ENCODE measurements around the gene MPDZ. TPM values are rescaled to one million over a fixed set of nuclear protein-coding genes. Genes with fewer than 3 reads are reported as not detected.

Gene MPDZ
- total RNA-seq, 4 donors from 2014 or later: 59.5 to 105 (median 74.3) TPM

DNA sequence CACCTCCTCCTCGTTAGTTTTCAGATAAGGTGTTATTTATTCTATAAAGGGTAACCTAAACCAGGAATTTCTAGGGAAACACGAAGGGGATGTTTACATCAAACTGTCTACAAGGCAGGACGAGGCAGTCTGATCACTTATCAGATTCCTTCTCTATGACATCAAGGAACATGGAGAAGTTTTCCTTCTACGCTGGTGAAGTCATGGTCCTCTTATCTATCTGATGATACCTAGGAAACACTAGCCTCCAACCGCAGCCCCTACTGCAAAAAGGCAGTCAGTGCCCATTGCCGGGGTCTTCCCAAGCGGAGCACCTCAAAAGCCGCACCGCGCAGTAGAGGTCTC is 1.5 kb downstream of the MPDZ start:
- Histone ChIP-seq H3K4me1 (peaks cover 14 to 48% (median 44%) of the 10 kb centered on the region in 4 donors), H3K27me3 (no peaks in the 10 kb centered on the region), H3K9me3 (no peaks in the 10 kb centered on the region), H3K36me3 (no peaks in the 10 kb centered on the region), H3K27ac (replicated peaks in 1 of 4) (peak overlapping the region; percentile 87 to 96 (median 94)), H3K4me3 (peak overlapping the region; percentile 64 to 84 (median 74))
- DNase-seq (ENCODE audit: extremely low spot score): no peak
- intact Hi-C loops (cut with DNase I): no loop called here
- WGBS: 33% methylated on average over 3 of the region's 10 CpGs
- TF ChIP-seq POLR2A (IDR thresholded peaks at IDR 0.05; ENCODE audit: low read depth) (no peak), EP300 (IDR thresholded peaks at IDR 0.05) (no peak), POLR2AphosphoS5 (IDR thresholded peaks at IDR 0.05) (no peak)
- TF ChIP-seq, protein P1, sequence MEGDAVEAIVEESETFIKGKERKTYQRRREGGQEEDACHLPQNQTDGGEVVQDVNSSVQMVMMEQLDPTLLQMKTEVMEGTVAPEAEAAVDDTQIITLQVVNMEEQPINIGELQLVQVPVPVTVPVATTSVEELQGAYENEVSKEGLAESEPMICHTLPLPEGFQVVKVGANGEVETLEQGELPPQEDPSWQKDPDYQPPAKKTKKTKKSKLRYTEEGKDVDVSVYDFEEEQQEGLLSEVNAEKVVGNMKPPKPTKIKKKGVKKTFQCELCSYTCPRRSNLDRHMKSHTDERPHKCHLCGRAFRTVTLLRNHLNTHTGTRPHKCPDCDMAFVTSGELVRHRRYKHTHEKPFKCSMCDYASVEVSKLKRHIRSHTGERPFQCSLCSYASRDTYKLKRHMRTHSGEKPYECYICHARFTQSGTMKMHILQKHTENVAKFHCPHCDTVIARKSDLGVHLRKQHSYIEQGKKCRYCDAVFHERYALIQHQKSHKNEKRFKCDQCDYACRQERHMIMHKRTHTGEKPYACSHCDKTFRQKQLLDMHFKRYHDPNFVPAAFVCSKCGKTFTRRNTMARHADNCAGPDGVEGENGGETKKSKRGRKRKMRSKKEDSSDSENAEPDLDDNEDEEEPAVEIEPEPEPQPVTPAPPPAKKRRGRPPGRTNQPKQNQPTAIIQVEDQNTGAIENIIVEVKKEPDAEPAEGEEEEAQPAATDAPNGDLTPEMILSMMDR (IDR thresholded peaks at IDR 0.05): no peak

DNA sequence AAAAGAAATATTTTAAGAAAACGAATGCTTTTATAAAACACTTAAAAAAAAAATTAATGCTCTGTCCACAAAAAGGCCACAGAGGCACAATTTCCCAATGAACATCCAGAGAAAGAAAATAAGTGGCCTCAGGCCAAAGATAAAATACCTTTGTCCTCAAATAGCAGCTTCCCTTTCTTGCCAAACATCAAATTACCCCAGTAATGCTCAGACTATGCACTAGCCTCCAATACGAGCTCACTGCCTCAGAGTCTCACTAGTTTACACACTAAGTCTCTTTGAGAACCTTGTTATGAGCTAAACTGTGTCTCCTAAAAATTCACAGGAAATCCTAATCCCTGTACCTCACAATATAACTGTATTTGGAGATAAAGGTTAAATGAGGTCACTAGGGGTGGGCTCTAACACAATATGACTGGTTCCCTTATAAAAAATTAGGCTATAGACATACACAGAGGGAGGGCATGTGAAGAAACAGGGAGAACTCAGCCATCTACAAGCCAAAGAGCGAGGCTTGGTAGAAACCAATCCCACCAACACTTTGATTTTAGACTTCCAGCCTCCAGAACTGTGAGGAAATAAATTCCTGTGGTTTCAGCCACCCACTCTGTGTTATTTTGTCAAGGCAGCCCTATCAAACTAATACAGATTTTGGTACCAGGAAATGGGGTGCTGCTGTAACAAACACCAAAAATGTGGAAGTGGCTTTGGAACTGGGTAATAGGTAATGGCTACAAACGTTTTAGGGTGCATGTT is 4.4 kb downstream of the MPDZ start:
- peak overlapping the region; percentile 10 to 62 (median 40) for H3K27ac ChIP-seq (replicated peaks in 1 of 4)
- H3K4me3 ChIP-seq: no peak overlapping the region
- no peaks in the 10 kb centered on the region for H3K9me3 ChIP-seq
- peaks cover 14 to 51% (median 44%) of the 10 kb centered on the region in 4 donors for H3K4me1 ChIP-seq
- 50% methylated on average over 4 of the region's 4 CpGs for WGBS
- no peaks in the 10 kb centered on the region for H3K36me3 ChIP-seq
- intact Hi-C loops (cut with DNase I): no loop called here
- DNase-seq (ENCODE audit: extremely low spot score): no peak
- H3K27me3 ChIP-seq: no peaks in the 10 kb centered on the region
- TF ChIP-seq EP300 (IDR thresholded peaks at IDR 0.05) (no peak), POLR2A (IDR thresholded peaks at IDR 0.05; ENCODE audit: low read depth) (no peak), POLR2AphosphoS5 (IDR thresholded peaks at IDR 0.05) (no peak)
- TF ChIP-seq, protein P1 (IDR thresholded peaks at IDR 0.05): no peak

DNA sequence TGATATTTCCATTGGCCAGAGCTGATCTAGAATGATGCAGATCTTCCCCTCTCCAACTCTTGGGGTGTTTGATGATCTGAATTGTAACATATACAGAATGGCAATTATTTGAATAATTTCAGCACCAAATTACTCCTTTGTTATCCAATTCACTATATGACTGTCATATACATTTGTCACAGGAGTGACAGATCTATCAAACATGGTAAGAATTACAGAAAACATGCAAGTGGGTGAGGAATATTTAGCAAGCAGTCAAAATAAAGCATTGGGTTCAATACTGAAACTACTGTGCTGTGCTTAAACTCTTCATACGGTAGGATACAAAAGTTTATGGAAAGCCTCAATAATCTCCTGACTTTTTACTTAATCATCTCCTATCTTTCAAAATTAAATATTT is 8.8 kb downstream of the MPDZ start:
- TF ChIP-seq, protein P1 (IDR thresholded peaks at IDR 0.05): no peak
- TF ChIP-seq POLR2A (IDR thresholded peaks at IDR 0.05; ENCODE audit: low read depth) (no peak), POLR2AphosphoS5 (IDR thresholded peaks at IDR 0.05) (no peak), EP300 (IDR thresholded peaks at IDR 0.05) (no peak)
- WGBS: 73% methylated on average over 1 of the region's 1 CpG
- Histone ChIP-seq H3K36me3 (no peaks in the 10 kb centered on the region), H3K27ac (replicated peaks in 1 of 4) (no peak overlapping the region), H3K9me3 (no peaks in the 10 kb centered on the region), H3K27me3 (no peaks in the 10 kb centered on the region), H3K4me3 (no peak overlapping the region), H3K4me1 (peaks cover 41 to 66% (median 53%) of the 10 kb centered on the region in 4 donors)
- intact Hi-C loops (cut with DNase I): no loop called here
- no peak for DNase-seq (ENCODE audit: extremely low spot score)

DNA sequence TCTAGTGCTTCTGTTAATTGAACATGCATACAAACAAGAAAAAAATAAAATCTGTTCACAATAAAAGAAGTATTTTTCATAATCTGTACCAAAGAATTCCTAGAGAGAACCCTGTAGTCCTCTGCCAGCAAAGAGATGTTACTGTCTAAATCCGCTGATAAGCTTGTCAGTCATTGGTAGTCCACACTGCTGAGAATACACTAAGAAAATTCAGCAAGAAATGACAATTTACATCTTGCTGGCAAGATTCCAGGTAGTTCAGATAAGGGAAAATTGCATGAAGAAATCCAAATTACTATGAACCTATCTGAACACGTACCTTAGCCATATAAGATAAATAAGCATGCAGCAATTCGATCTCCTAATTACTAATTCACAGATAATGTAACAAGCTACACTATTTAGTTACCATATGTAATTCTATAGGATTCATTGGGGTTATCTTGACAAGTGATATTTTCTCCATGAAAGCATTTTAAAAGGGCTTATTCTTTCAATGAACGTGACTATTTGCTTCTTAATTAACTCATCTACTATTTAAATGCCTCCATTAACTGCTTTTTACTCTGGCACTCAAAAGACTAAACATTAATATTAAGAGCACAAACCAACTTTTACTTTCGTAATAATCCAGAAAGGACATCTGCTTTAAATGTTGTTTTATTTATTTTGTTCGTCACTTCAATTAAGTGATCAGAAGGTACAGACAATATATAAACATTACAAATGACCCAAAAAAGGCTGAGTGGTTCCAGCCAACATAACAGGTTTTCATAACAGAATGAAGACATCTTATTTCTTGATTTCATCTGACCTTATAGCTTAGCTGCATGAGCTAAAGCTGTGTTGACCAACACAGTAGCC is 9.7 kb downstream of the MPDZ start:
- intact Hi-C loops (cut with DNase I): loop anchor here (10.0 kb wide), 1 partner anchor 445 kb away; no protein-coding TSS in a partner anchor
- 64% methylated on average over 6 of the region's 6 CpGs for WGBS
- no peak for TF ChIP-seq POLR2A (IDR thresholded peaks at IDR 0.05; ENCODE audit: low read depth)
- no peak for TF ChIP-seq POLR2AphosphoS5 (IDR thresholded peaks at IDR 0.05)
- TF ChIP-seq EP300 (IDR thresholded peaks at IDR 0.05): no peak
- TF ChIP-seq, protein P1 (IDR thresholded peaks at IDR 0.05): no peak
- H3K4me3 ChIP-seq: no peak overlapping the region
- DNase-seq (ENCODE audit: extremely low spot score): no peak
- no peaks in the 10 kb centered on the region for H3K27me3 ChIP-seq
- peaks cover 40 to 69% (median 50%) of the 10 kb centered on the region in 4 donors for H3K4me1 ChIP-seq
- H3K36me3 ChIP-seq: no peaks in the 10 kb centered on the region
- H3K27ac ChIP-seq (replicated peaks in 1 of 4): no peak overlapping the region
- H3K9me3 ChIP-seq: no peaks in the 10 kb centered on the region

Measured in esophagus muscularis mucosa (tissue), 4 donors.